ENCODE results near the gene TBX15.
A peak's percentile ranks its signal among the peaks of the same experiment; 100 is the strongest.

TBX15 gene

GRCh38 chr1:118988186-118989005 lies at the start of gene TBX15:
TSS of gene TBX15 (minus strand) at chr1:118988343. CDS start at chr1:118987795, 548 bp downstream.
- Histone ChIP-seq H3K4me1 (ENCODE audit: control insufficient read depth, insufficient read depth, low read length) (peaks cover 21% of the 10 kb centered on the region), H3K36me3 (ENCODE audit: control insufficient read depth in 2 of 2, insufficient read depth in 2 of 2, low read length in 2 of 2) (no peaks in the 10 kb centered on the region), H3K4me3 (ENCODE audit: low read length in 2 of 2) (peak within 1 kb of the TSS; percentile 51 to 72), H3K27ac (ENCODE audit: low read length) (no peak within 1 kb of the TSS), H3K9me3 (ENCODE audit: control insufficient read depth in 2 of 2, low read length in 2 of 2) (peaks cover 8 to 9% of the 10 kb centered on the region in 2 donors), H3K27me3 (ENCODE audit: control insufficient read depth in 1 of 2, insufficient read depth in 2 of 2, low read length in 2 of 2) (peaks cover 93 to 98% of the 10 kb centered on the region in 2 donors), H3K9ac (ENCODE audit: low read length in 2 of 2) (no peak within 1 kb of the TSS)

GRCh38 chr1:119034359-119034758 lies 46.2 kb upstream of the TBX15 start:
- Histone ChIP-seq H3K9ac (ENCODE audit: low read length in 2 of 2) (no peak overlapping the region), H3K36me3 (ENCODE audit: control insufficient read depth in 2 of 2, insufficient read depth in 2 of 2, low read length in 2 of 2) (peaks cover 8 to 10% of the 10 kb centered on the region in 2 donors), H3K27me3 (ENCODE audit: control insufficient read depth in 1 of 2, insufficient read depth in 2 of 2, low read length in 2 of 2) (no peaks in the 10 kb centered on the region), H3K27ac (ENCODE audit: low read length) (no peak overlapping the region), H3K4me3 (ENCODE audit: low read length in 2 of 2) (no peak overlapping the region), H3K4me1 (ENCODE audit: control insufficient read depth, insufficient read depth, low read length) (no peaks in the 10 kb centered on the region), H3K9me3 (ENCODE audit: control insufficient read depth in 2 of 2, low read length in 2 of 2) (no peaks in the 10 kb centered on the region)

- H3K36me3 ChIP-seq (ENCODE audit: control insufficient read depth in 2 of 2, insufficient read depth in 2 of 2, low read length in 2 of 2) = peaks cover 8 to 10% of the 10 kb centered on the region in 2 donors
Measured at GRCh38 chr1:119032986-119033385, 44.8 kb upstream of the TBX15 start.

GRCh38 chr1:119027759-119028158 lies 39.6 kb upstream of the TBX15 start:
- Histone ChIP-seq H3K9ac (ENCODE audit: low read length in 2 of 2) (no peak overlapping the region), H3K9me3 (ENCODE audit: control insufficient read depth in 2 of 2, low read length in 2 of 2) (peaks cover 0 to 3% of the 10 kb centered on the region in 2 donors), H3K27me3 (ENCODE audit: control insufficient read depth in 1 of 2, insufficient read depth in 2 of 2, low read length in 2 of 2) (no peaks in the 10 kb centered on the region), H3K27ac (ENCODE audit: low read length) (no peak overlapping the region), H3K36me3 (ENCODE audit: control insufficient read depth in 2 of 2, insufficient read depth in 2 of 2, low read length in 2 of 2) (peaks cover under 1% of the 10 kb centered on the region in 2 donors), H3K4me3 (ENCODE audit: low read length in 2 of 2) (no peak overlapping the region), H3K4me1 (ENCODE audit: control insufficient read depth, insufficient read depth, low read length) (no peaks in the 10 kb centered on the region)

More at GRCh38 chr1:119032986-119033385, 44.8 kb upstream of the TBX15 start:
- Histone ChIP-seq H3K9me3 (ENCODE audit: control insufficient read depth in 2 of 2, low read length in 2 of 2) (no peaks in the 10 kb centered on the region), H3K9ac (ENCODE audit: low read length in 2 of 2) (no peak overlapping the region), H3K27me3 (ENCODE audit: control insufficient read depth in 1 of 2, insufficient read depth in 2 of 2, low read length in 2 of 2) (no peaks in the 10 kb centered on the region), H3K4me3 (ENCODE audit: low read length in 2 of 2) (no peak overlapping the region), H3K27ac (ENCODE audit: low read length) (no peak overlapping the region), H3K4me1 (ENCODE audit: control insufficient read depth, insufficient read depth, low read length) (no peaks in the 10 kb centered on the region)

GRCh38 chr1:119026956-119027355 lies 38.8 kb upstream of the TBX15 start:
- no peak overlapping the region for H3K27ac ChIP-seq (ENCODE audit: low read length)
- no peaks in the 10 kb centered on the region for H3K36me3 ChIP-seq (ENCODE audit: control insufficient read depth in 2 of 2, insufficient read depth in 2 of 2, low read length in 2 of 2)
- peaks cover 0 to 3% of the 10 kb centered on the region in 2 donors for H3K9me3 ChIP-seq (ENCODE audit: control insufficient read depth in 2 of 2, low read length in 2 of 2)
- no peak overlapping the region for H3K9ac ChIP-seq (ENCODE audit: low read length in 2 of 2)
- H3K27me3 ChIP-seq (ENCODE audit: control insufficient read depth in 1 of 2, insufficient read depth in 2 of 2, low read length in 2 of 2) = no peaks in the 10 kb centered on the region
- no peak overlapping the region for H3K4me3 ChIP-seq (ENCODE audit: low read length in 2 of 2)
- no peaks in the 10 kb centered on the region for H3K4me1 ChIP-seq (ENCODE audit: control insufficient read depth, insufficient read depth, low read length)

- no peaks in the 10 kb centered on the region for H3K4me1 ChIP-seq (ENCODE audit: control insufficient read depth, insufficient read depth, low read length)
- H3K27me3 ChIP-seq (ENCODE audit: control insufficient read depth in 1 of 2, insufficient read depth in 2 of 2, low read length in 2 of 2) = no peaks in the 10 kb centered on the region
- no peak overlapping the region for H3K27ac ChIP-seq (ENCODE audit: low read length)
- no peak overlapping the region for H3K9ac ChIP-seq (ENCODE audit: low read length in 2 of 2)
- H3K4me3 ChIP-seq (ENCODE audit: low read length in 2 of 2) = no peak overlapping the region
- H3K9me3 ChIP-seq (ENCODE audit: control insufficient read depth in 2 of 2, low read length in 2 of 2) = peaks cover 0 to 3% of the 10 kb centered on the region in 2 donors
- H3K36me3 ChIP-seq (ENCODE audit: control insufficient read depth in 2 of 2, insufficient read depth in 2 of 2, low read length in 2 of 2) = peaks cover 0 to 2% of the 10 kb centered on the region in 2 donors
Measured at GRCh38 chr1:119015547-119015946, 27.4 kb upstream of the TBX15 start.

GRCh38 chr1:119012383-119012782 lies 24.2 kb upstream of the TBX15 start:
- H3K36me3 ChIP-seq (ENCODE audit: control insufficient read depth in 2 of 2, insufficient read depth in 2 of 2, low read length in 2 of 2) = no peaks in the 10 kb centered on the region
- H3K9ac ChIP-seq (ENCODE audit: low read length in 2 of 2) = no peak overlapping the region
- H3K27me3 ChIP-seq (ENCODE audit: control insufficient read depth in 1 of 2, insufficient read depth in 2 of 2, low read length in 2 of 2) = peaks cover 10 to 19% of the 10 kb centered on the region in 2 donors
- no peak overlapping the region for H3K4me3 ChIP-seq (ENCODE audit: low read length in 2 of 2)
- no peak overlapping the region for H3K27ac ChIP-seq (ENCODE audit: low read length)
- H3K4me1 ChIP-seq (ENCODE audit: control insufficient read depth, insufficient read depth, low read length) = peaks cover 11% of the 10 kb centered on the region
- peaks cover 0 to 3% of the 10 kb centered on the region in 2 donors for H3K9me3 ChIP-seq (ENCODE audit: control insufficient read depth in 2 of 2, low read length in 2 of 2)

GRCh38 chr1:119011706-119012105 lies 23.6 kb upstream of the TBX15 start:
- H3K36me3 ChIP-seq (ENCODE audit: control insufficient read depth in 2 of 2, insufficient read depth in 2 of 2, low read length in 2 of 2) = no peaks in the 10 kb centered on the region

GRCh38 chr1:119011116-119011515 lies 23.0 kb upstream of the TBX15 start:
- Histone ChIP-seq H3K27me3 (ENCODE audit: control insufficient read depth in 1 of 2, insufficient read depth in 2 of 2, low read length in 2 of 2) (peaks cover 22 to 32% of the 10 kb centered on the region in 2 donors), H3K9me3 (ENCODE audit: control insufficient read depth in 2 of 2, low read length in 2 of 2) (no peaks in the 10 kb centered on the region), H3K36me3 (ENCODE audit: control insufficient read depth in 2 of 2, insufficient read depth in 2 of 2, low read length in 2 of 2) (no peaks in the 10 kb centered on the region), H3K4me3 (ENCODE audit: low read length in 2 of 2) (no peak overlapping the region), H3K4me1 (ENCODE audit: control insufficient read depth, insufficient read depth, low read length) (peaks cover 13% of the 10 kb centered on the region), H3K9ac (ENCODE audit: low read length in 2 of 2) (no peak overlapping the region), H3K27ac (ENCODE audit: low read length) (no peak overlapping the region)

More at GRCh38 chr1:119011706-119012105, 23.6 kb upstream of the TBX15 start:
- Histone ChIP-seq H3K9ac (ENCODE audit: low read length in 2 of 2) (no peak overlapping the region), H3K9me3 (ENCODE audit: control insufficient read depth in 2 of 2, low read length in 2 of 2) (peaks cover 0 to 3% of the 10 kb centered on the region in 2 donors), H3K4me1 (ENCODE audit: control insufficient read depth, insufficient read depth, low read length) (peaks cover 13% of the 10 kb centered on the region), H3K4me3 (ENCODE audit: low read length in 2 of 2) (no peak overlapping the region), H3K27ac (ENCODE audit: low read length) (no peak overlapping the region), H3K27me3 (ENCODE audit: control insufficient read depth in 1 of 2, insufficient read depth in 2 of 2, low read length in 2 of 2) (peaks cover 16 to 26% of the 10 kb centered on the region in 2 donors)

GRCh38 chr1:119010201-119010600 lies 22.1 kb upstream of the TBX15 start:
- no peaks in the 10 kb centered on the region for H3K9me3 ChIP-seq (ENCODE audit: control insufficient read depth in 2 of 2, low read length in 2 of 2)

GRCh38 chr1:119009312-119009655 lies 21.1 kb upstream of the TBX15 start:
- Histone ChIP-seq H3K36me3 (ENCODE audit: control insufficient read depth in 2 of 2, insufficient read depth in 2 of 2, low read length in 2 of 2) (no peaks in the 10 kb centered on the region), H3K4me3 (ENCODE audit: low read length in 2 of 2) (no peak overlapping the region), H3K4me1 (ENCODE audit: control insufficient read depth, insufficient read depth, low read length) (peaks cover 15% of the 10 kb centered on the region), H3K27ac (ENCODE audit: low read length) (no peak overlapping the region), H3K9ac (ENCODE audit: low read length in 2 of 2) (no peak overlapping the region), H3K9me3 (ENCODE audit: control insufficient read depth in 2 of 2, low read length in 2 of 2) (no peaks in the 10 kb centered on the region), H3K27me3 (ENCODE audit: control insufficient read depth in 1 of 2, insufficient read depth in 2 of 2, low read length in 2 of 2) (peaks cover 38 to 50% of the 10 kb centered on the region in 2 donors)

More at GRCh38 chr1:119010201-119010600, 22.1 kb upstream of the TBX15 start:
- Histone ChIP-seq H3K27me3 (ENCODE audit: control insufficient read depth in 1 of 2, insufficient read depth in 2 of 2, low read length in 2 of 2) (peaks cover 29 to 41% of the 10 kb centered on the region in 2 donors), H3K4me3 (ENCODE audit: low read length in 2 of 2) (no peak overlapping the region), H3K4me1 (ENCODE audit: control insufficient read depth, insufficient read depth, low read length) (peaks cover 13% of the 10 kb centered on the region), H3K9ac (ENCODE audit: low read length in 2 of 2) (no peak overlapping the region), H3K27ac (ENCODE audit: low read length) (no peak overlapping the region), H3K36me3 (ENCODE audit: control insufficient read depth in 2 of 2, insufficient read depth in 2 of 2, low read length in 2 of 2) (no peaks in the 10 kb centered on the region)
